GM19372 (cell line): ENCODE measurements around the gene GLIS2.

Source experiments
- ATAC-seq: cut with Tn5 transposase; IDR thresholded peaks from one replicate; pipeline ENCODE4 v1.9.1; 2021; ENCODE audit warnings: mild to moderate bottlenecking, low read depth, moderate library complexity; ENCODE audit not compliant: unreplicated experiment

GLIS2 gene

GRCh38 chr16:4295581-4295980 lies 20.3 kb upstream of the GLIS2 start:
- no peak for ATAC-seq

GRCh38 chr16:4297480-4297879 lies 18.4 kb upstream of the GLIS2 start:
- no peak for ATAC-seq

GRCh38 chr16:4298761-4299522 lies 16.9 kb upstream of the GLIS2 start:
- ATAC-seq: no peak

- no peak for ATAC-seq
Measured at GRCh38 chr16:4301177-4301576, 14.7 kb upstream of the GLIS2 start.

- ATAC-seq: no peak
Measured at GRCh38 chr16:4301968-4302367, 13.9 kb upstream of the GLIS2 start.

GRCh38 chr16:4303973-4304372 lies 11.9 kb upstream of the GLIS2 start:
- ATAC-seq: no peak

GRCh38 chr16:4306470-4307214 lies 9.2 kb upstream of the GLIS2 start:
- ATAC-seq: no peak

- peak; percentile 94 for ATAC-seq
Measured at GRCh38 chr16:4307215-4308037, 8.4 kb upstream of the GLIS2 start.

GRCh38 chr16:4309102-4309832 lies 6.6 kb upstream of the GLIS2 start:
- ATAC-seq: no peak

- no peak for ATAC-seq
Measured at GRCh38 chr16:4309833-4310266, 6.0 kb upstream of the GLIS2 start.

- ATAC-seq: no peak
Measured at GRCh38 chr16:4313563-4314531, 2.0 kb upstream of the GLIS2 start.

- ATAC-seq: no peak
Measured at GRCh38 chr16:4314532-4315185, 1.2 kb upstream of the GLIS2 start.

- no peak for ATAC-seq
Measured at GRCh38 chr16:4316108-4316863, 419 bp downstream of the GLIS2 start.

- ATAC-seq: no peak
Measured at GRCh38 chr16:4316864-4317531, 1.1 kb downstream of the GLIS2 start.

- ATAC-seq: no peak
Measured at GRCh38 chr16:4317532-4318450, 1.9 kb downstream of the GLIS2 start.

- ATAC-seq: no peak
Measured at GRCh38 chr16:4318451-4318910, 2.6 kb downstream of the GLIS2 start.
